DMS153 treated with DMSO at 0.1 percent for 48 hours (cell line): ENCODE data around the gene MMD2.
"Not testable (repeated sequence)": the region's sequence is repeated elsewhere in the genome, so short reads cannot be mapped to it uniquely, and the experiment has no call there.

Source experiments
- DNase-seq: peaks from one replicate; lab custom pipeline; 2025; ENCODE audit not compliant: unreplicated experiment; lab: John Stamatoyannopoulos, UW

MMD2 gene

DNA sequence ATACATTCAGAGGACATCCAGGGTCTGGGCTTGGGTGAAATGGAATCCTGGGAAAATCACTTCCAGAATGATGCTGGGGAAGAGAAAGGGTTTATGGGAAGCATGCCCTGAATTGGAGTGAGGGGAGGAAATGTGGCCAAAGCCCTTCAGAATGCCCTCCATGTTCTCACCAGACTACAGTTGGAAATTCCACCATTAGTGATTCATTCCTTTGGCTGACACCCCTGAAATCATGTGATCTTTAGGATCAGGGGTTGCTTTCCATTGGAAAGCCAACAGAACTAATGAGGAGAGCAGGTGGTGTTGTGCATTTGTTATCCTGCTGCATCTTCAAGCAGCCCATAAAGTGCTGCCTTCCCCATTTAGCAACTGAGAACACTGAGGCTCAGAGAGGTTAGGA, 54.6 kb downstream of the MMD2 start:
- DNase-seq, result no peak

GRCh38 chr7:4895766-4896165, 63.2 kb downstream of the MMD2 start:
- DNase-seq, result no peak

DNA sequence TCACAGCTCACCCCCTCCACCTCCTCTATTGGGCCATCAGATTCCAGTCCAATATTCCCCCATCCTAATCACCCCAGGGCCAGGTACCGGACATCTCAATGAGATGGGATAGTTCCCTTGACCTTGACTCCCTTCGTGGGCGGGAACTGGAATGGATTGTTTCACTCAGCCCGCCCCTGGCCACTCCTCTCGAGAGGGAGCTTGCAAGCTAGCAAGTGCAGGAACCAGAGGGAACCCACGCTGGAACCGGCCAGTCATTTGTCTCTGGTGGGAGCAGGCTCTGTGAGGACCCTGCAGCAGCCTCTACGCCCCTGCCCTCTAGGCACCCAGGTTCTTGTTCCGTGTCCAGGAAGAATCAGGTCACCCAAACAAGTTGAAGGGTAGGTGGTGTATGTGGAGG, 64.5 kb downstream of the MMD2 start:
- no peak for DNase-seq

DNA sequence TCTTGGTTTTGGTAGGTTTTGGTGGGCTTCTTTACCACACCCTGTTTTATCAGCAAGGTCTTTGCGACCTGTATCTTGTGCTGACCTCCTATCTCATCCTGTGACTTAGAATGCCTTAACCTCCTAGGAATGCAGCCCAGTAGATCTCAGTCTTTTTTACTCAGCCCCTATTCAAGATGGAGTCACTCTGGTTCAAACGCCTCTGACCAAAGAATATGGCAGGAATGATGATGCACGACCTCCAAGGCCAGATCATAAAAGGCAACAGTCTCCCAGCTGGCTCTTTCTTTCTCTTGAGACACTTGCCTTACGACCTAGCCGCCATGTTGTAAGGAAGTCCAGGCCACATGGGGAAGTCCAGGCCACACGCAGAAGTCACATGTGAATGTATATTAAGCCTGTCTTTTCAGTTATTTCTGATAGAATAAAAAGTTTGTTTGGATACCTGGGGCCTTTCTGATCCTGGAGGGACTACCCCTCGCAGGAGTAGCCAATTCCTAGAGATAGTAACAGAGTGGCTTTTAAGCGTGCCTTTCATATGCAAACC, 65.0 kb downstream of the MMD2 start:
- DNase-seq, result no peak

DNA sequence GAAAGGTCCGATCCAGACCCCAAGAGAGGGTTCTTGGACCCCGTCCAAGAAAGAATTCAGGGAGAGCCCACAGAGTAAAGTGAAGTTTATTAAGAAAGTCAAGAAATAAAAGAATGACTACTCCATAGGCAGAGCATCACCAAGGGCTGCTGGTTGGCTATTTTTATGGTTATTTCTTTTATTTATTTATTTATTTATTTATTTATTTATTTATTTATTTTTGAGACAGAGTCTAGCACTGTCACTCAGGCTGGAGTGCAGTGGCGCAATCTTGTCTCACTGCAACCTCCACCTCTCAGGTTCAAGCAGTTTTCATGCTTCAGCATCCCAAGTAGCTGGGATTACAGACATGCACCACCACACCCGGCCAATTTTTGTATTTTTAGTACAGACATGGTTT, 65.8 kb downstream of the MMD2 start:
- DNase-seq, result not testable (repeated sequence)

DNA sequence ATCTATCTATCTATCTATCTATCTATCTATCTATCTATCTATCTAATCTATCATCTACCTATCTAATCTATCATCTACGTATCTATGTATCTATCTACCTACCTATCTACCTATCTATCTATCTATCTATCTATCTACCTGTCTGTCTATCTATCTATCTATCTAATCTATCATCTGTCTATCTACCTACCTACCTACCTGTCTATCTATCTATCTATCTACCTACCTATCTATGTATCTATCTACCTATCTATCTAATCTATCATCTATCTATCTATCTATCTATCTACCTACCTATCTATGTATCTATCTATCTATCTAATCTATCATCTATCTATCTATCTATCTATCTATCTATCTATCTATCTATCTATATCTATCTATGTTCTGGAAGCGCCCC, 67.5 kb downstream of the MMD2 start:
- not testable (repeated sequence) for DNase-seq

DNA sequence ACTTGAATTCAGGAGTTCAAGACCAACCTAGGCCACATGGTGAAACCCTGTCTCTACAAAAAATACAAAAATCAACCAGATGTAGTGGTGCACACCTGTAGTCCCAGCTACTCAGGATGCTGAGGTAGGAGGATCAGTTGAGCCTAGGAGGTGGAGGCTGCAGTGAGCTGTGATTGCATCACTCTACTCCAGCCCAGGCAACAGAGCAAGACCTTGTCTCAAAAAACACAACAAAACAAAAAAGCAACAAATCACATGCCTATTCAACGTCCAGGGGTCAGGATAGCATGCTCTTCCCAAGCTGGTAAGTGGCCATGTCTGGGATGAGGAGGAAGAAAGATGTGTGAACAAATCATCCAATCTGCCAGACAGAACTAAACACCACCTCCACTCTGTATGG, 69.3 kb downstream of the MMD2 start:
- no peak for DNase-seq

DNA sequence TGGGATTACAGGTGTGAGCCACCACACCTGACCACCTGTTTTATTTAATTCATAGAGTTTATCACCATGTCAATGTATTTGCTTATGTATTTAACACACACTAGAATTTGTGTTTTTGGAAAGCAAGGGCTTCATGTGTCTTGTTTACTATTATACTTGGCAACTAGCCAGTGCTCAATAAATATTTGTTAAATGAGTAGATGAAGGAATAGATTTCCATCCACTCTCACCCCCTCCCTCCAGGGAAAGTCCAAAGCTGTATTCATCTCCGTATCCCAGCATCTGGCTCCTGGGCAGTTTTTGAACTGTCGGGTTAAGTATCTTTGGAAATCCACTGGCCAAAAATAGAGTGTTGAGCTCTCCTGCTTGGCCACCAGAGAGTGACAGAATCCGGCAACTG, 70.8 kb downstream of the MMD2 start:
- peak; percentile 3 for DNase-seq

GRCh38 chr7:4886671-4887070, 72.3 kb downstream of the MMD2 start:
- no peak for DNase-seq

- DNase-seq, result no peak
Observed at GRCh38 chr7:4885317-4885807, 73.6 kb downstream of the MMD2 start.

DNA sequence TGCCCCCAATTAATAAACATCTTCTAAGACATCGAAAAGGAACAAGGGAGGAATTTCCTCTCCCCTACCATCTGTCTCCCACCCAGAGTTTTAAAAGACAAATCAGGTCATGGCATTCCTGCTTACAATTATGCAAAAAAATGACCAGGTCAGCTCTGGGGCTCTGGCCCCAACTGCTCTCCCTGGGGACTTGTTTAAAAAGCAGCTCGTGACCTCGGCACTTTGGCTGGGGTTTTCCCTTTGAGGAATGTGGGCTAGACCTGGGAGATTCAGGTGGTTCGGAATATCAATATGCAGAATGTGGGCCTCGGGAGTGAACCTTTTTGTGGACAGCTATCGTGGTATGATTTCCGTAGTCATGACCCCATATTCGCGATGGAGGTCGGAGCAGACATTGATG, 74.8 kb downstream of the MMD2 start:
- no peak for DNase-seq

DNA sequence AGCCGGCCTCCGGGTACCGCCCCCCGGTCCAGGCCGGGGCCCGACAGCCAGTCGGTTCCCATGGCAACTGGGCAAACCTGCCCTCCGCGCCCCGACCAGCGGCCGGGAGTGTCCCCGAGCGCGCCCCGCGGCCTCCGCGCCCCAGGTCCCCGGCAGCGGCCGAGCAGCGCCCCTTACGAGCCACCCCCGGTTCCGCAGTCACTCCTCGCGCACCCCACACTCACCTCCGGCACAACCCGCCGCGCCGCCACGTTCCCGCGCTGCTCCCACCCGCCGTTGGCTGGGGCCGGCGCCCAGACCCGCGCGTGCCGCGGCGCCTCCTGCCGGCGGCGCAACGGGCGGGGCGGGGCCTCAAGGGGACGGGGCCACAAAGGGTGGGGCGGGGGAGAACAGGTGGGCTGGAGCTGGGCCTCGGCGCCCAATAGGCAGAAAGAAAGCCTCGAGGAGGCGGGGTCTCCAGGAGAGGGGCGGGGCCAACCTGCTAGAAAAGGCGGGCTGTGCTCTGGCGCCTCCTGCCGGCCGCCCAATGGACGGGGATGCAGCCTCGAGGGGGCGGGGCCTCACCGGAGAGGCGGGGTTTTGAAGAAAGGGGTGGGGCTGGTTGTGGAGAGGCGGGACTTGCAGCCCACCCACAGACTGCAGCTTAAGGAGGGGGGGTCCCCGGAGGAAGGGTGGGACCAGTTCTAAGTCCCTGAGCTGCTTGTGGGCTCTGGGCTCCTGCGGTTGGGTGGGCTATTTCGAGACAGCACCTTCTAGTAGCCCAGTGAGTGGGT, 75.4 kb downstream of the MMD2 start, which contains the start of gene RADIL:
Gene RADIL (minus strand): TSS at position 345 of the 773 bp plus-strand sequence. CDS start 5,577 bp downstream, outside the sequence.
- DNase-seq, result peak; percentile 94

DNA sequence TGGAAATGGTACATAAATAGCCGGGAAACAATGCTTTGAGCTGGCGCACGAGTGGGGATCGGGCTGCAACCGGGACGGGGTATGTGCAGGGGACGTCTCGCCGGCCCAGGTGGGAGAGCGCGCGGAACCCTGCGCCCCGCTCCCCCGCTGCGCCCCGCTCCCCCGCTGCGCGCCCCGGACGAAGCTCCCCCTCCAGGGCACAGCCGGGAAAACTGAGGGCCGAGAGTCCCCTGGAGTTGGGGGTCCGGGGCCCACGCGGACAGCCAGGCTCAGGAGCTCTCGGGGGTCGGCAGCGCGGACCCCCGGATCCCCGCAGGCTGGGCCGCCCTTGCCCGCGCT, 76.0 kb downstream of the MMD2 start:
- no peak for DNase-seq

- DNase-seq, result peak; percentile 49
Observed at GRCh38 chr7:4882169-4883032, 76.6 kb downstream of the MMD2 start.

- DNase-seq, result no peak
Observed at GRCh38 chr7:4880218-4880617, 78.8 kb downstream of the MMD2 start.

DNA sequence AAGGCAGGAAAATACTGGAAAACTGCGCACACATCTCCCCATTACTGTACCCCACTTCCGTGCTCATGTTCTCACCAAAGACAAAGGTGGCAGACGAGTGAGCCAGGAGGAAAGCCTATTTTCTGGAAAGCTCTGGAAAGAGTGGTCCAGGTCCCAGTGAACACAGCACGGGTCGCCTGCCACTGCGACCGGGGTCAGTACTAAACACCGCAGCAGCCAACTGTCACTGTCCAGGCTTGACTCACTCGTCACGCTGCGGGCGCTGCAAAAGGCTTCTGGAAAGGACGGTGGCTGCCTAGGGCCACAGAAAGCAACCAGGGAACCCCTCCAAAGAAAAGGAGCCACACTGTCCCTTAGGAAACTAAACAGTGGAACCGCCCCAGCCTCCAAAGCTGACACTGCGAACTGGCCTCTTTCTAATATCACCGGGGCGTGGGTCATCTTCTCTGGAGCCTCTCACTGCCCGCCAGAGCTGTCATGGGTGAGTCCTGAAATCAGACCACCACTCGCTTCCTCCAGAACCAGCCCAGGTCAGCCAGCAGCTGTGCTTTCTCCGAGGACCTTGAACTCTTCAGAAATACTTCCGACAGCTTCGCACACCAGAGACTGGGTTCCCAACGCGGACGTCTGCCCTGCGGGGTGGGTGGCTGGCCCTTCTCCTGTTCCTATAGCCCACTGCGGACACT, 79.4 kb downstream of the MMD2 start:
- no peak for DNase-seq

DNA sequence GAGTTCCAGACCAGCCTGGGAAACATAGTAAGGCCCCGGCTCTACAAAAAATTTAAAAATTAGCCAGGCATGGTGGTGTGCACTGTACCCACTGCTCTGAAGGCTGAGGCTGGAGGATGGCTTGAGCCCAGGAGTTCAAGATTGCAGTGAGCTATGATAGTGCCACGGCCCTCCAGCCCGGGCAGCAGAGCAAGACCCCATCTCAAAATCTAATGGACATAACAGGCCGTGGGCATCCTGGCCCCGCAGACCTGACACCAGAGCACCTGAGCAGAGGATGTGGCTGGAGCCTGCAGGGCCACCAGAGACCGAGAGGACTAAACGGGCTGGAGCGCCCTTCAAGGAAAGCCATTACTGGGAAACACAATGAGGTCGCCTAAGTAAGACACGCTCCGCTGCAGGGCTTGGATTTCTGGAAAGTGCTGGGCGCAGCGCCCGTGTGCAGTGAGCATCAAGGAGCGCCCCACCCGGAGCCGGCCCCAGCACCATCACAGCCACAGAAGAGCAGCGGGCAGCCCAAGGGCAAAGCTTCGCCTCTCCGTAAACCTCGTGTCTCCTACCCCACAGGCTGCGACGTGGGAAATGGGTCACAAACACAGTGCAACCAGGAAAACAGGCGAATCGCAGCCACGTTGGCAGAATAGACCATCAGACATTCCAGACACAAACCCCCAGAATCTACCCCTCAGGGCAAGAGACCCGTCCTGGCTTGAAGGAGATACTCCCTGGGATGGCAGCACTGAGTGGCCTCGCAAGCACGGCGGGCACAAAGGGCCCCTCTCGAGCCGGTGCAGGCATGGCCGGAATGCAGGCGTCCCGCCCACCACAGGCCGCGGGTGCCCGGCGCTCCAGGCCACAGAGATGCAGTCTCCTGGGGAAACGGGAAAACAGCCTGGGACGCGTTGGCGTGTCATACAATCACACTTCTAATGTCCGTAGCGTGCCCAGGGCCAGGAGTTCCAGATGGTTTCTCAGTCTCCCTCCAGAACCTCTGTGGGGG, 80.4 kb downstream of the MMD2 start:
- no peak for DNase-seq

DNA sequence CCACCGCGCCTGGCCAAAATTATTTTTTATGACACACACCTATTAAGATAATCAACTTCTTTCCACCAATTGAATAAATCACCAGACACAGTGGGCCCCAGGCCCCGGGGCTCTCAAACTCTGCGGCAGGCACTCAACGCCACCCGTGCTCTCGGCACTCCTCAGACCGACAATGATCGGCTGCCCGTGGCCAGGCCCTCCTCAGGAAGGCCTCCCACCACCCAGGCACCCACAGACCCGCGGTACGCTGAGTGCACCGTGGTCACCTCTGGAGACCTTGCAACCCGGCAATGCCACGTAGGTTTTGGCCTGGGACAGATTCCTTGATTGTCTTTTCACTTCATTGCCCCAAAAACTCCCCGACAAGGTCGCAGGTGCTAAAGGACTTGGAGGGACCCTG, 82.4 kb downstream of the MMD2 start:
- DNase-seq, result no peak

DNA sequence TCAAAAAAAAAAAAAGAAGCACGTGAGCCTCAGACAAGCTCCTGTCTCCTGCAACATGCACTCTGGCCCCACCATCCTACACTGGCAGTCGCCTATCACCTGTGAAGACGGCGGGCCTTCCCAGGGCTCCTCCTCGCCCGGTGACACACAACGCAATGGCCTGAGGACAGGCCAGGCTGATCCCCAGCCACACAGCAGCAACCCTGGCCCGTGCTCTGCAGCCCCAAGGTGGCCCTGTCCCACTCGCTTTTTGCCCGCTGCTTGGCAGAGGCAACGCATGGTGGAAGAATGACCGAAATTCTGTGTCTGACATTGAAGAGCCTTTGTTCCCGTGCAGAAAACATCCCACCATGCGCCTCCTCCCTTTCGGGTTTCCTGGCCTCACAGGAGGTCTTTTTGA, 83.6 kb downstream of the MMD2 start:
- no peak for DNase-seq
